H1 (cell line): Measurements from ENCODE around the gene SLC22A15. TPM values are rescaled to one million over a fixed set of nuclear protein-coding genes. Genes with fewer than 3 reads are reported as not detected.

ENCODE experiments used
- SIRT6 ChIP-seq: IDR thresholded peaks from one replicate; pipeline ENCODE4 v1.7.1; 2012; ENCODE audit warnings: low read length, inconsistent platforms
- SP1 ChIP-seq: IDR thresholded peaks from 2 replicates; pipeline ENCODE4 v1.6.1; 2011; ENCODE audit warnings: low read depth, low read length
- polyA plus RNA-seq, 7 experiments: library from polyadenylated mRNA; depleted of rRNA in 3 of 7; stranded (reverse) in 5 of 7; unstranded in 2 of 7; fragments of >200 nt in 5 of 7; fragments of 200-250 nt in 2 of 7; gene quantifications; 1 replicate in 5 of 7; 2 replicates in 1 of 7; 4 replicates in 1 of 7; pipeline versions ENCODE4 v1.2.1 to v1.2.3, GENCODE V29; 2011 to 2013; ENCODE audit warnings: missing spikeins in 2 of 7, mixed read lengths in 2 of 7
- total RNA-seq: library from RNA; stranded (reverse); fragmentation: NEBNext Ultra II Directional; extraction: Animal tissue kit (Norgen Biotek cat#: 25700); gene quantifications from 2 replicates; pipeline ENCODE4 v1.2.1, GENCODE V29; 2021

SLC22A15 gene
- total and polyA plus RNA-seq, 2 of the 8 experiments (the other 6 are each of a cell fraction or from before 2014, with no cell fraction given), result 3.2 to 3.3 TPM

DNA sequence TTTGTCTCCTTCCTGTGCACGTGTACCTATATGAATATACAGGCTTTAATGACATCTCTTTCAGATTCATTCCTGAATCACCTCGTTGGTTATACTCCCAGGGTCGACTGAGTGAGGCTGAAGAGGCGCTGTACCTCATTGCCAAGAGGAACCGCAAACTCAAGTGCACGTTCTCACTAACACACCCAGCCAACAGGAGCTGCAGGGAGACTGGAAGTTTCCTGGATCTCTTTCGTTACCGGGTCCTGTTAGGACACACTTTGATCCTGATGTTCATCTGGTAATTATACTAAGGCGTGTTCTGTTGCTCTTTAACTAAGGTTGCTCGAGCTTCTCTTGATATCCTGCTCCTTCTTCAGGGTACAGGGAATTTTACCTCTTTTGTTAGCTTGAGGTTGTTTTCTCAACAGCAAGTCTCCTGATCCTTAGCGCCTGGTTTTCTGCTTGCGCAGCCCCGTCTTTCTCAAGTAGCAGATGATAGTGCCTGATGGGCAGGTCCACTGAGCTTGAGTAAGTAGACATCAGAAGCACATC is 55.1 kb downstream of the SLC22A15 start (continued):
- TF ChIP-seq SP1, result no peak
- TF ChIP-seq SIRT6, result no peak
